Skeletal muscle tissue (tissue), 4 donors: ENCODE data around the gene TBC1D7. TPM values are rescaled to one million over a fixed set of nuclear protein-coding genes. Genes with fewer than 3 reads are reported as not detected.

ENCODE experiments used
- H3K27ac ChIP-seq: one replicate; pipeline ENCODE4 v1.7.0; 2013; ENCODE audit warnings: mild to moderate bottlenecking, low read depth, low read length, inconsistent platforms
- H3K27me3 ChIP-seq, 3 donors: one replicate each; pipeline ENCODE4 v1.7.0; 2013; ENCODE audit warnings: low read length in 3 of 3; ENCODE audit not compliant: control insufficient read depth in 3 of 3, insufficient read depth in 3 of 3
- H3K36me3 ChIP-seq, 3 donors: one replicate each; pipeline ENCODE4 v1.7.0; 2013; ENCODE audit warnings: low read length in 3 of 3; ENCODE audit not compliant: control insufficient read depth in 3 of 3, insufficient read depth in 3 of 3
- H3K4me1 ChIP-seq, 3 donors: one replicate each; pipeline ENCODE4 v1.7.0; 2013; ENCODE audit warnings: low read length in 3 of 3, mild to moderate bottlenecking in 3 of 3; ENCODE audit not compliant: control insufficient read depth in 3 of 3, insufficient read depth in 3 of 3
- H3K4me3 ChIP-seq, 3 donors: one replicate each; pipeline ENCODE4 v1.7.0; 2013; ENCODE audit warnings: low read length in 3 of 3
- H3K9ac ChIP-seq, 3 donors: one replicate each; pipeline ENCODE4 v1.7.0; 2013; ENCODE audit warnings: low read length in 3 of 3, mild to moderate bottlenecking in 3 of 3, moderate library complexity in 2 of 3, low read depth in 1 of 3
- H3K9me3 ChIP-seq, 3 donors: one replicate each; pipeline ENCODE4 v1.7.0; 2013; ENCODE audit warnings: low read length in 3 of 3; ENCODE audit not compliant: control insufficient read depth in 3 of 3
- total RNA-seq: library from RNA; depleted of rRNA; stranded (reverse); fragments of >200 nt; gene quantifications from one replicate; pipeline ENCODE4 v1.2.3, GENCODE V29; 2014
- donor health status: Osteomylitis.

TBC1D7 gene
- total RNA-seq, 1 donor from 2014 or later = 17.7 TPM

DNA sequence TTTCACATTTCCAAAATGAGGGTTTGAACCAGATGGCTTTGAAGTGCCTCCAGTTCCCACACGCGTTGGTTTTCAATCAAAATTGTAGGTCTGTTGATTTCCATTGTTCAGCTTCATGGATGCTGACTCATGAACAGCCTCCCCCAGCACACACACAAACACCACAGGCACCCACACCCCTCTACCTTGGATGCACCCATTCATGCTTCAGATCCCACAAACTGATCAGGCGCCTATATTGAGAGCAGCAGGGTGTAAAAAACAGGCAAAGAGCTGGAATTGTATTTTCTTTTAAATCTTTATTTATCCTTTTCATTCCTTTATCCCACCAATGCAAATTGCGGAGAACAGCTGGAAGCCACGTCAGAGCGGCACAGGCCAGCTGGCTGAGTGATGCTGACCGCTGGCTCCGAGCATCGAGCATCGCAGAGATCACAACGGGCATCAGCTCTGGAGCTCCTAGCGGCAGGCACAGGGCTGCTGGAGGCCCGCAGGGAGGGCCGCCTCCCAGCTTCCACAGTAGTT, 29.3 kb upstream of the TBC1D7 start:
- Histone ChIP-seq H3K27me3 (no peaks in the 10 kb centered on the region), H3K9me3 (no peaks in the 10 kb centered on the region), H3K36me3 (no peaks in the 10 kb centered on the region), H3K27ac (no peak overlapping the region), H3K9ac (no peak overlapping the region), H3K4me1 (peaks cover 7 to 13% (median 12%) of the 10 kb centered on the region in 3 donors), H3K4me3 (no peak overlapping the region)

DNA sequence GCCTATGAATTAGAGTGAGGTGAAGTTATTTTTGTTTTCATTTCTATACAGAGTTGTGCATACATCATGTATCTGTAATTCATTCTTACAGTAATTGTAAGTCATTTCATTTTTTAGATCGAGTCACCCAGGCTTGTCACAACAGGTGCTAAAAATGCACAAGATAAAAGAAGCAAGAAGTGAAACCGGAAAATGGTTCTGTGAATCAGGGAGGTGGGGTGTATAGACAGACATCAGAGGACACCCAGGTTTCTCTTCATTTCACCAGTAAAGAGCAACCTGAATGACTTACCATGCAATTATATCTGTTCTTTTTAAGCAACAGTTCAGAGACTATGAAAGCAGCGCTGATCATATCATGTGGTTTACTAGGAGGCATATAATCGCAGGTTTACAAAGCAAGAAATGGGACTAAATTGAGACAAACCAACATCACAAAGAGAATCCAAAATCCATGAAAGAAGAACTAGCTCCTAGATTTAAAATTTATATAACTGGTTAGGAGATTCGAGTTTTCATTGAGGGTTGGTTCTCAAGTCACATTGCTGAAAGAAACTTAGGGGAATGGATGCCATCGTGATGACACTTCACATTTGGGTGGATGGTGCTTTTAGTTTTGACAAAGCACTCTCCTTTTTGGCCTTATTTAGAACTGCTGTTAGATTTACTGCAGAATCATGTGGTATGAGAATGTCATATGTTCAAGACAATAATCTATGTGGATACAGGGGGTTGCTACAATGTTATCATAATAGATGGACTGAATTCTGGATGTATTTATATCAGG, 27.9 kb upstream of the TBC1D7 start:
- Histone ChIP-seq H3K9ac (no peak overlapping the region), H3K27ac (no peak overlapping the region), H3K4me1 (peaks cover 7 to 12% (median 12%) of the 10 kb centered on the region in 3 donors), H3K4me3 (no peak overlapping the region), H3K27me3 (no peaks in the 10 kb centered on the region), H3K36me3 (no peaks in the 10 kb centered on the region), H3K9me3 (no peaks in the 10 kb centered on the region)

GRCh38 chr6:13355043-13355945, 27.0 kb upstream of the TBC1D7 start:
- Histone ChIP-seq H3K4me1 (peaks cover 4 to 12% (median 5%) of the 10 kb centered on the region in 3 donors), H3K36me3 (no peaks in the 10 kb centered on the region), H3K4me3 (no peak overlapping the region), H3K27ac (no peak overlapping the region), H3K9ac (no peak overlapping the region), H3K9me3 (no peaks in the 10 kb centered on the region), H3K27me3 (no peaks in the 10 kb centered on the region)

DNA sequence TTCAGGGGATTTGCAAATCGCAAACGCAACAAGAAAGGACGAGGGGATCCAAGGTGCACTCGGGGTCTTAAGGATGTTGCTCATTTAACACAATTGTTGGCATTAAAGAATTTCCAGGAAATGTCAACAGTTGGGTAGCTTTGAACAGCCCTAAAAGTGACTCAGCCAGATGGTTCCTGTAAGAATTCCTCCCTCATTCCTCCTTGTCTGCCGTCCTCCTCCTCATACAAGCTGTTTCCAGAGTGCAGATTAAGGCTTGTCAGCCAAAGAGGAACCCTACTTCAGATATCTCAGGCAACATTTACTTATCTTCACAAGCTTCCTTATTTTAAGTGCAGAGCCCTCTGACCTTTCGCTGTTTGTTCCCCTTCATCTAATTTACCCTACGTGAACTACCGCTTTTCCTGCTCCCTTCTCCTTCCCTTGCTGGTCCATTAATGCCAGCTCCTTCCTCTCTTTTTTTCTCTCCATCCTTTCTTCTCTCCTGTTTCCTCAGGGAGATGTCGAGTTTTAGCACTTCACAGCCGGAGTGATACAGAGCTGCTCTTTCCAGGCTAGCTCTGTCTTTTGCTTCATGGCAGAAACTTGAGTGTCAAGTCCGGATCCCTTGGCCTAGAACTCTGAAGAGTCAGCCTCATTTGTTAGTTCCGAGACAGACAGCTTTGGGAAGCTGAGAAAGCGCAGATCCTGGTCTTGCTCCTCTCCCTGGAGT, 26.1 kb upstream of the TBC1D7 start:
- H3K27ac ChIP-seq = no peak overlapping the region
- H3K4me3 ChIP-seq = no peak overlapping the region
- no peak overlapping the region for H3K9ac ChIP-seq
- H3K36me3 ChIP-seq = no peaks in the 10 kb centered on the region
- peaks cover 4 to 12% (median 5%) of the 10 kb centered on the region in 3 donors for H3K4me1 ChIP-seq
- no peaks in the 10 kb centered on the region for H3K27me3 ChIP-seq
- no peaks in the 10 kb centered on the region for H3K9me3 ChIP-seq

DNA sequence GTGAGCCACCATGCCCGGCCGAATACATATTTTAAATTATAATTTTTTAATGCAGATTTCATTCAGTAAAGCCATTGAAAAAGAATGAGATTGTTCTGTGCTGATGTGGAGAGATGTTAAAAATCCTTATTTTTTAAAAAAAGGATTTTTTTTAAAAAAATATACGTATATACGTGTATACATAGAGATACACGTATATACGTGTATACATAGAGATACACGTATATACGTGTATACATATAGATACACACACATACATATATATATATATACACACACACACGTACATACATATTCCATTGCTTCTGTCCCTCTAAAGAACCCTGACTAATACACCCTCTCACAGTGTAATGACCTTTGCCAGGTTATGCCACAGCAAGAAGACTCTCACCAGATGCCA, 23.8 kb upstream of the TBC1D7 start:
- no peak overlapping the region for H3K9ac ChIP-seq
- no peaks in the 10 kb centered on the region for H3K27me3 ChIP-seq
- no peaks in the 10 kb centered on the region for H3K9me3 ChIP-seq
- peaks cover 4 to 12% (median 5%) of the 10 kb centered on the region in 3 donors for H3K4me1 ChIP-seq
- H3K4me3 ChIP-seq = no peak overlapping the region
- no peak overlapping the region for H3K27ac ChIP-seq
- no peaks in the 10 kb centered on the region for H3K36me3 ChIP-seq

- Histone ChIP-seq H3K4me1 (peaks cover 4 to 12% (median 5%) of the 10 kb centered on the region in 3 donors), H3K27me3 (no peaks in the 10 kb centered on the region), H3K36me3 (no peaks in the 10 kb centered on the region), H3K9me3 (no peaks in the 10 kb centered on the region), H3K4me3 (no peak overlapping the region), H3K27ac (no peak overlapping the region), H3K9ac (no peak overlapping the region)
These were observed 22.9 kb upstream of the TBC1D7 start for GRCh38 chr6:13351271-13351670.

DNA sequence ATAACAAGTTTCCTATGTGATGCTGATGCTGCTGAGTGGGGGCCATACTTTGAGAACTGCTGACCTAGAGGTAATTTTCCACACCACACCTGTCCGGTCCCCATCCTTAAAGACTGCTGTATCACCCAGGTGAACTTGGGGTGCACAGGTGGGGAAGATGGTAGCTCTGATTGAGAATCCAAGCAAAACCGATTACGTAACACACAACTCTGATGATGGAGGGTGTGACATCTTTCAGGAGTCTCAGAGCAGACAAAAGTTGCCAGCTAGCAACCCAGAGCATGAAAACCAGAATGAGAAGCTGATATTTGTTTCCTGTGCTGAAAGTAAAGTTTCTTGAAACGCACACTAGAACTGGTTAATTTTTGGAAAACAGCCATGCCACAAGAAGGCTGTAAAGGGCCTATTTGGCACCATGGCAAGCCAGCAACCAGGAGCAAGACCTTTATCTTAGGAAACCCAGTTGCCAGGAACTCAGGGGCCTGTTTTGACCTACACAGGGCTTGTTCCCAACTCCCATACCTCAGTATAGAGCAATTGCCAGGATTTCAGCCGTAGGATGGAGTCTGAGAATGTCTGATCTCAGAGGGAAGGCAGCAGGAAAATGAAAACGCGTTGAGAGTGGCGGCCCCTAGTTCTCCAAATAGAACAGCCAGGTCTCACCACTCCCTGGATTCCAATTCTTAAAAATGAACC, 21.6 kb upstream of the TBC1D7 start:
- Histone ChIP-seq H3K4me1 (peaks cover 0 to 8% (median 0%) of the 10 kb centered on the region in 3 donors), H3K4me3 (no peak overlapping the region), H3K27ac (no peak overlapping the region), H3K9ac (no peak overlapping the region), H3K9me3 (no peaks in the 10 kb centered on the region), H3K27me3 (no peaks in the 10 kb centered on the region), H3K36me3 (no peaks in the 10 kb centered on the region)

- Histone ChIP-seq H3K9me3 (no peaks in the 10 kb centered on the region), H3K9ac (no peak overlapping the region), H3K27me3 (no peaks in the 10 kb centered on the region), H3K4me3 (no peak overlapping the region), H3K4me1 (no peaks in the 10 kb centered on the region), H3K27ac (no peak overlapping the region), H3K36me3 (no peaks in the 10 kb centered on the region)
These were observed 20.2 kb upstream of the TBC1D7 start for GRCh38 chr6:13348334-13349113.

GRCh38 chr6:13346245-13346644, 17.9 kb upstream of the TBC1D7 start:
- no peak overlapping the region for H3K4me3 ChIP-seq
- H3K27me3 ChIP-seq = no peaks in the 10 kb centered on the region
- H3K4me1 ChIP-seq = no peaks in the 10 kb centered on the region
- H3K27ac ChIP-seq = no peak overlapping the region
- no peaks in the 10 kb centered on the region for H3K9me3 ChIP-seq
- H3K36me3 ChIP-seq = no peaks in the 10 kb centered on the region
- no peak overlapping the region for H3K9ac ChIP-seq
